DND-41 (cell line): ENCODE results near the gene ALDH8A1.

Experiments used
- EZH2 ChIP-seq: IDR thresholded peaks from 3 replicates; pipeline ENCODE4 v1.6.1; 2012; ENCODE audit warnings: borderline replicate concordance, low read depth, mild to moderate bottlenecking, moderate library complexity, low read length, inconsistent platforms; ENCODE audit not compliant: severe bottlenecking
- TF ChIP-seq, protein P1 (sequence below): IDR thresholded peaks from 2 replicates; pipeline ENCODE4 v1.5.1; 2012; ENCODE audit warnings: borderline replicate concordance, low read length, moderate library complexity, mild to moderate bottlenecking; ENCODE audit not compliant: poor library complexity, severe bottlenecking; ENCODE audit errors: extremely low read depth

DNA sequence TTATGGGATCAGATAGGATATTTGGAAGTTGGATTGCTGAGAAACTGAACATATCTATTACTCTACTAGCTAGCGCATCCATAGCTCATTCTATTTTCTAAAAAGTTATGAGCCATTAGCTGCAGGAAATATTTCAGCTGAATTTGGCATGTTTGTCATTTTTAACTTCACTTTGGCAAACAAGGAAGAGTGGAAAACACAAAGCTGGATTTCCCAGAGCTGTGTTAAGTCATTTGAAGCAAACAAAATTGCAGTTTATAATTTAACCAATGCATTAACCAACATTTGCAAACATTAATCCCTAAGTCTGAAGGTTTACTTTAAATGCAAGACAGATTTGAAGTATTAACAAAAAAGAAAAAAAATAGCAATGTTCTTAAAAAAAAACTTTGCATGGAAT, 1.2 kb downstream of the ALDH8A1 start:
- no peak for TF ChIP-seq EZH2
- TF ChIP-seq, protein P1, sequence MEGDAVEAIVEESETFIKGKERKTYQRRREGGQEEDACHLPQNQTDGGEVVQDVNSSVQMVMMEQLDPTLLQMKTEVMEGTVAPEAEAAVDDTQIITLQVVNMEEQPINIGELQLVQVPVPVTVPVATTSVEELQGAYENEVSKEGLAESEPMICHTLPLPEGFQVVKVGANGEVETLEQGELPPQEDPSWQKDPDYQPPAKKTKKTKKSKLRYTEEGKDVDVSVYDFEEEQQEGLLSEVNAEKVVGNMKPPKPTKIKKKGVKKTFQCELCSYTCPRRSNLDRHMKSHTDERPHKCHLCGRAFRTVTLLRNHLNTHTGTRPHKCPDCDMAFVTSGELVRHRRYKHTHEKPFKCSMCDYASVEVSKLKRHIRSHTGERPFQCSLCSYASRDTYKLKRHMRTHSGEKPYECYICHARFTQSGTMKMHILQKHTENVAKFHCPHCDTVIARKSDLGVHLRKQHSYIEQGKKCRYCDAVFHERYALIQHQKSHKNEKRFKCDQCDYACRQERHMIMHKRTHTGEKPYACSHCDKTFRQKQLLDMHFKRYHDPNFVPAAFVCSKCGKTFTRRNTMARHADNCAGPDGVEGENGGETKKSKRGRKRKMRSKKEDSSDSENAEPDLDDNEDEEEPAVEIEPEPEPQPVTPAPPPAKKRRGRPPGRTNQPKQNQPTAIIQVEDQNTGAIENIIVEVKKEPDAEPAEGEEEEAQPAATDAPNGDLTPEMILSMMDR: no peak
